Measurements from ENCODE around the gene MAN1C1.

DNA sequence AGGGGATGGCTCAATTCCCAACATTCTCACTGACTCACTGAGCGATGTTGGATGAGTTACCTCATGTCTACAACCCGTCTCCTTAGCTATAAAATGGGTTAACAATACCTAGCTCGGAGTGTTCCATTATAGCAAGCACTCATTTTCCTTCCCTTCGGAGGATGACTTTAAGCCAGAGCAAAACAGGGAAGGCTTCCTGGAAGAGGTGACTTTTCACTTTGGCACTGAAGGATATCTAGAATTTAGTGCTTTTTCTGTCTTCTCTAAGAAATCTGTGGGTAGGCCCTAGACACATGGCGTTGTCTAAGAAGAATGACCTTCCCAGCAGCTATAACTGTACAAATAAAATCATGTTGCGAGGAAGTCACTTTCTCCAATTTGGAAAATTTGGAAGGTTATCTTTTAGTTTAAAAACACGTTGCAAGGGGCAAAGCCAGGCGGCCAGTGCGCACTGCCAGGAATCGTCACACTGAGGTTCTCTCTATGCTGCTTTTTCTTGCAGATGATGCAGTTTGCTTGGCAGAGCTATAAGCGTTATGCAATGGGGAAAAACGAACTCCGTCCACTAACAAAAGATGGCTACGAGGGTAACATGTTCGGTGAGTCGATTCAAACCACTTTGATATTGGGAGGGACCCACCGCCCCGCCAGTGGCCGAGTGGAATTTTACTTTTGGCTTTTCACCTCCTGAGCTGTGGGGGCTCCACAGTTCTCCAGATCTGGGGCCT is 69.5 kb downstream of the MAN1C1 start:
- TF ChIP-seq, protein P1, sequence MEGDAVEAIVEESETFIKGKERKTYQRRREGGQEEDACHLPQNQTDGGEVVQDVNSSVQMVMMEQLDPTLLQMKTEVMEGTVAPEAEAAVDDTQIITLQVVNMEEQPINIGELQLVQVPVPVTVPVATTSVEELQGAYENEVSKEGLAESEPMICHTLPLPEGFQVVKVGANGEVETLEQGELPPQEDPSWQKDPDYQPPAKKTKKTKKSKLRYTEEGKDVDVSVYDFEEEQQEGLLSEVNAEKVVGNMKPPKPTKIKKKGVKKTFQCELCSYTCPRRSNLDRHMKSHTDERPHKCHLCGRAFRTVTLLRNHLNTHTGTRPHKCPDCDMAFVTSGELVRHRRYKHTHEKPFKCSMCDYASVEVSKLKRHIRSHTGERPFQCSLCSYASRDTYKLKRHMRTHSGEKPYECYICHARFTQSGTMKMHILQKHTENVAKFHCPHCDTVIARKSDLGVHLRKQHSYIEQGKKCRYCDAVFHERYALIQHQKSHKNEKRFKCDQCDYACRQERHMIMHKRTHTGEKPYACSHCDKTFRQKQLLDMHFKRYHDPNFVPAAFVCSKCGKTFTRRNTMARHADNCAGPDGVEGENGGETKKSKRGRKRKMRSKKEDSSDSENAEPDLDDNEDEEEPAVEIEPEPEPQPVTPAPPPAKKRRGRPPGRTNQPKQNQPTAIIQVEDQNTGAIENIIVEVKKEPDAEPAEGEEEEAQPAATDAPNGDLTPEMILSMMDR (IDR thresholded peaks at IDR 0.05), result no peak
- no peak for TF ChIP-seq POLR2A (IDR thresholded peaks at IDR 0.05)
